Coronary artery (tissue), 2 donors: Measurements from ENCODE around the gene ASCC3.
A peak's percentile ranks its signal among the peaks of the same experiment; 100 is the strongest.

ENCODE experiments used
- DNase-seq: peaks from one replicate; pipeline ENCODE4 v3.0.0-alpha.2; 2017; ENCODE audit warnings: low spot score
- H3K27ac ChIP-seq, 2 donors: fragments of 200-600 bp; sonication (generic); one replicate each; pipeline ENCODE4 v1.5.1; 2016 to 2019
- H3K4me3 ChIP-seq: fragments of 200-600 bp; sonication (generic); 2 replicates; pipeline ENCODE4 v1.5.1; 2016; ENCODE audit warnings: mild to moderate bottlenecking, moderate library complexity
- CTCF ChIP-seq: fragments of 200-600 bp; sonication (generic); IDR thresholded peaks from one replicate; pipeline ENCODE4 v1.5.1; 2019; ENCODE audit warnings: antibody characterized with exemption

The ASCC3 gene

GRCh38 chr6:100506651-100507050, 374.5 kb downstream of the ASCC3 start:
- H3K4me3 ChIP-seq = no peak overlapping the region

DNA sequence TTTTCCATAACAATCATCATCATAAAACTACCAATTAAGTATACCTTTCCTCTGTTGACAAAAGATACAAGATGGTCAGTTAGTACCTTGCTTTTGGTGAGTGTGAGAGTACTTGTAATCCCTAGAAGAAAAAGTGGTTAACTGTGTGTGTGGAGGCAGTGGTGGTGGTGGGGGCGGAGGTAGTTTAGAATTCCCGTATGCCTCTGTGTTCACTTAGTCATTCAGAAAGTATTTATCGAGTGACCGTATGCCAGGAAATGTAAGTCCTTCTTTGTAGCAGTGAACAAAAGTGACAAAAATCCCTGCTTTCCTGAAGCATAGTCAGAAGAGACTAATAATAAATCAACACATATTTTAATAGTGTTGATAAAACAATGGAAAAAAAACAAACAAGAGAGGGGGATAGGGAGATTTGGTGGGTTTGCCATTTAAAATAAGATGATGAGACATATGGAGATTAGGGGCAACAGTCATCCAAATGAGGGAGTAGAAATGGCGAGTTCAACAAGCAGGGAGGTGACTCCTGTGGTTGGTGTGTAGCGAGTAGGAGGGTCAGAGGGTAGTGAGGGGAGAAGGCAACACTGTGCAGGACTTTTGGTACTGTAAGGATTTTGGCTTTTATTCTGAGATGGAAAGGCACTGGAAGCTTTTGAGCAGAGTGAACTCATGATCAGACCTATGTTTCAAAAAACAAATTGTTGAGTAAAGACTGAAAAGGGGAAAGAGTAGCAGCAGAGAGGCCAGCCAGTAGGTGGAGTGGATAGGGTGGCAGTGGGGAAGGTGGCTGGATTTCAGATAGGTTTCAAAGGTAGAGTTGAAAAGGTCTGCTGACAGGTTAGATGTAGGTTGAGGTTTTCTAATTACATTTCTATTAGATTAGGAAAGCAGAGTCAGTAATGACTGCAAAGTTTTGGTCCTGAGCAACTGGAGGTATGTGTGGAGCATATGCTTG, 376.1 kb downstream of the ASCC3 start:
- no peak for DNase-seq
- peak overlapping the region; percentile 22 to 57 for H3K27ac ChIP-seq

More at GRCh38 chr6:100506651-100507050, 374.5 kb downstream of the ASCC3 start:
- TF ChIP-seq CTCF = no peak
- DNase-seq = no peak
- H3K27ac ChIP-seq = no peak overlapping the region

GRCh38 chr6:100503043-100503705, 378.0 kb downstream of the ASCC3 start:
- no peak for DNase-seq
- TF ChIP-seq CTCF = no peak
- H3K27ac ChIP-seq = no peak overlapping the region
- no peak overlapping the region for H3K4me3 ChIP-seq

More for the DNA sequence above, 376.1 kb downstream of the ASCC3 start:
- no peak overlapping the region for H3K4me3 ChIP-seq
- TF ChIP-seq CTCF = no peak

DNA sequence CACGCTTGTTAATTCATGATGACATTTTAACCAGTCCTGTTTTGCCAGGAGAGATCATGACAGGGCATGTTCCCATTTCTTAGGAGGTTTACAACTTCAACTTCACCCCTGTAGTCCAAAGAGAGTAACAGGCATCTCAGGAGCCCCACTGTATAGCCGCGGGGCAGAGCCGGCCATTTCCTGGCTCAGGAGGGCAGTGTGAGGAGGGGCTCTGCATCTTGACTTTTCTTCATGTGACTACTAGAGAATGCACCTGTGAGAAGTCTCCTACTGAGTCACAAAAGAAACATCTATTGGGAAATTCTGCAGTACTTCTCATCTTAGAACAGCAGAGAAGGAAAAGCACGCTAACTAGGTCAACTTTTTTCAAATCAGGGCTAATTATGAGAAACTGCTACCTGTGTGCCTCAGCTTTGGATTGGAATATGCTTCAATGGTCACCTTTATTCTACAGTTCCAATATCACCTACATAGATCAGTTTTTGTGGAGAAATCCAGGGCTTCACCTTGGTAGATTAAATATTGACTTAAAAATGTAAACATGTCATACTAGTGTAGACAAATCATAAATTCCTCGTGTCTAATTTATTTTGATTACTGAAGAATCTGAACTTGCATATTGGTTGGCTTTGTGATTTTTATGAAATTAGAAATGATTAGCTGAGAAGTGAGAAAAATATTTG, 387.8 kb downstream of the ASCC3 start:
- Histone ChIP-seq H3K27ac (no peak overlapping the region), H3K4me3 (no peak overlapping the region)
- TF ChIP-seq CTCF = no peak
- DNase-seq = no peak

- no peak for TF ChIP-seq CTCF
- Histone ChIP-seq H3K27ac (no peak overlapping the region), H3K4me3 (no peak overlapping the region)
- no peak for DNase-seq
Observed at GRCh38 chr6:100491952-100492670, 389.0 kb downstream of the ASCC3 start.

GRCh38 chr6:100490065-100490464, 391.1 kb downstream of the ASCC3 start:
- H3K27ac ChIP-seq = no peak overlapping the region
- TF ChIP-seq CTCF = no peak
- DNase-seq = no peak
- no peak overlapping the region for H3K4me3 ChIP-seq
